HG02610 (cell line): ENCODE measurements around the gene AQP1.

Experiments
- ATAC-seq: cut with Tn5 transposase; IDR thresholded peaks from one replicate; pipeline ENCODE4 v1.9.1; 2021; ENCODE audit warnings: mild to moderate bottlenecking, moderate library complexity; ENCODE audit not compliant: unreplicated experiment

The AQP1 gene

GRCh38 chr7:30911561-30911969 is at the start of gene AQP1:
TSS of gene AQP1 (plus strand) at chr7:30911853. CDS start at chr7:30911910, 57 bp downstream.
- ATAC-seq = no peak

- ATAC-seq = no peak
These were observed 48.5 kb upstream of the AQP1 start for GRCh38 chr7:30862995-30863705.

DNA sequence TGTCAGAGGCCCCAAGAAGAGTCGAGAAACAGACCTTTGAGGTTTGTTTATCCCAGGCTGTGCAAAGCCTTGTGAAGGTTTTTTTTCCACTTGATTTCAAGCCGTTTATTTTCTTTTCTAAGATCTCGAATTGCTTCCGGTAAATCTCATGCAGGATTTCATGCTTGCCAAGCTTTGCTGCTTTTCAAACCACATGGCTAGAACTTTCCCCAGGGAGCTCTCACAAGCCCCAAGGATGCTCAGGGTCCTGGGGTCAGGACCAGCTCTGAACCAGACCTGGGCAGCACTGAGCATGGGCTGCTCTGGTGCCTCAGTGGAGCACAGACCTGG is 48.0 kb upstream of the AQP1 start:
- ATAC-seq = no peak

DNA sequence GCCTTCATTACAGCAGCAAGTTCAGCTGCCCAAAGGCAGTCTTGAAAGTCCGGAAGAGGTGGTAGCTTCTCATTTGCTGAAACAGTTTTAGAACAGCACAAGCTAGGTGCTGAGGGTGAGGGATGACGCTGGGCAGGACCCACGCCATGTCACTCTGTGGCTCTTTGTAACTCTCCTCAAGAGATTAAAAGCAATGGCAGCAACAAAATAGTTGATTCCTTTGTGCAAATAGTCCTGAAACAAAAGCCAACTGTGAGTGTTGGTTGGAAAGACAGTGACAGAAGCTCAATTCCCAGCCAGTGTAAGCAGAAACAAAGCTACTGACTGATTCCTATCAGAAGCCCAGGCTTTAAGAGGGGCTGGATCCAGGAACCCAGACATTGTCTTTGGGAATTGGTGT is 47.6 kb upstream of the AQP1 start:
- no peak for ATAC-seq

DNA sequence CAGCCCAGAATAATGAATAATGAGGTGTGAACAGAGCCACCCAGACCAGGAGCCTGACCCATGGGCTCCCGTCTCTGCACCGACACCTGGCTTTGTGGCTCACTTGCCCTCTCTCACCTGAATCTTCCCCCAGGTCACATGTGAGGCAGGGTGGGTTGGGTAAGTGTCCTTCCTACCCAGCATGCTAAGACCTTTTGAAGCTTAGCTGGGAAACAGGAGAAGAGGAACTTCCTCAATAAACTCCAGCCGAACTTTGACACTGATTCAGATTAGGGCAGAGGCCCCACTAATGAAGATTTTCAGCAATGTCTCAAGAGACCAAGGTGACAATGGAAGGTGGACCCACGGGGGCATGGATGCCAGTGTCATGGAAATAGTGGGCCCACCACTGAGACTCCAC is 46.6 kb upstream of the AQP1 start:
- no peak for ATAC-seq

DNA sequence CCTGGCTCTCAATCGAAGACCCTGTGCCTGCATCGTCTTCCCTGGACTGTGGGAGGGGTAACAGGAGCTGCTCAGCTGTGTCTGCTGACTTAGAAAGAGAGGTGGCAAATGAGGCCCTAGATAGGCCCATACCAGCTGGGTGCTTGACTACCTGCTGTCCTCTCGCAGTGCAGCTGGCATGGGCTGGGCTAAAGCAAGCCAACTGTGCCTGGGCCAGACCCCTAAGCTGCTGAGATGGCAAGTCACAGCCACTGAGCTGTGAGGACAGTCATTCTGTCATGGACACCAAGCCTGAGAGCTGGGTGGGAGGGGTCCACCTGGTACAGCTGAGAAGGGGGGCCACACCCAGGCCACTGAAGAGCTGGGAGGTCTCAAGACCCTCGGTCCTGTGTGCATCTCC is 45.8 kb upstream of the AQP1 start:
- ATAC-seq = no peak

GRCh38 chr7:30866939-30867338 is 44.7 kb upstream of the AQP1 start:
- no peak for ATAC-seq

- no peak for ATAC-seq
These were observed 44.2 kb upstream of the AQP1 start for GRCh38 chr7:30867483-30867882.

DNA sequence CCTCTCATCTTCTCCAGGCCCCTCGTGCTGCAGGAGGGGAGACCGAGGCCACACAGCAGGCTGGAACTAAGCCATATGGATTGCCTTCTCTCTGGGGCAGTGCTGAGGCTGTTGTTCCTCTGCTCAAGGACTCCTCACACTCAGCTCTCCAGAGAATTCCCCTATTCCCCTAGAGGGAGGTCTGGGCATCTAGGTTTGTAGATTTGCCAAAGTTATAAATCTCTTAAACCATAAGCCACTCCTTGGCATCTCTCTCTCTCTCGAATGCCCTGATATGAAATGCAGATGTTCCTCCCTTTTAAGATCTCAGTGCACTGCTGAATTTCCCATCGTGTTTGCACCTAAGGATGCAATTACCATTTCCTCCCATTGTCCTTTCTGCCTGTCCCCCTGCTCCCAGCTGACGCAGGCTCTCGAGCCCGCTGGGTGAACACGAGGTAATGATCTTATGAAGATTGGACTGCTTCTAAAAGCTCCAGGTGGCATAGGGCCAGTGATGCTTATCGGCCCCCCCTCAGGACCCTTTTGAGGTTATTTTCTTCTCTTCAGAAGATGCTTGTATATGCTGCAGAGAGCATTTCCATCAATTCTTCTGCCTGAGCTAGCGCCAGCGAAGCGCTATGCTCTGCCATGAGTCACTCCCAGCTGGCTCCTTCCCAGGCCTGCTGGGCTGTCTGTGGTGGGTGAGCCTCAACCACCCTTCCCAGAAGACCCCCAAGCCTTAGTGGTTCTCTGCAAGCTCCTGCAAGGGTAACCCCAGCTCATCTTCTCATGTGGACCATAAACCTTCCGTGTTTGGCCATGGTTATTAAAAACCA is 41.6 kb upstream of the AQP1 start:
- no peak for ATAC-seq

- no peak for ATAC-seq
These were observed 40.7 kb upstream of the AQP1 start for GRCh38 chr7:30870821-30871518.

GRCh38 chr7:30871655-30872054 is 40.0 kb upstream of the AQP1 start:
- ATAC-seq = no peak

- no peak for ATAC-seq
These were observed 38.4 kb upstream of the AQP1 start for GRCh38 chr7:30873207-30873606.

- no peak for ATAC-seq
These were observed 38.0 kb upstream of the AQP1 start for GRCh38 chr7:30873656-30874055.

GRCh38 chr7:30874656-30875302 is 36.9 kb upstream of the AQP1 start:
- no peak for ATAC-seq

GRCh38 chr7:30877015-30877769 is 34.5 kb upstream of the AQP1 start:
- ATAC-seq = no peak

DNA sequence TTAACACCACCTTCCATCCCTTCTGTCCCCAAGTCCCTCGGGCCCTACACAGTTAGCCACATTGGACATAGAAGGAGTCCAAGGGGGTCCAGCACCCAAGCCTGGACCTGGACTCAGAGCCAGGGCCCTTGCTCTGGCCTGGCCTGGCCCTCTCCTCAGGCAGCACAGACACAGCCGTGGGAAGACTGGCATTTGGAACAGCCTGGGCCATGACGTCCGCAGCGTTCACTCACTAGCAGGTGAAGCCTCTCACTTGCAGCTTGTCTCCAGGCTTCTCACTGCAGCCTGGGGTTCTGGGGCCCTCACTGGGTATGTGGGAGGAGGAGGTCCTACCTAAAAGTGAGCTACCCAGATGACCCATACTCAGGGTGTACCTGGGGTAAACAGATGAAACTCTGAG is 33.7 kb upstream of the AQP1 start:
- no peak for ATAC-seq

DNA sequence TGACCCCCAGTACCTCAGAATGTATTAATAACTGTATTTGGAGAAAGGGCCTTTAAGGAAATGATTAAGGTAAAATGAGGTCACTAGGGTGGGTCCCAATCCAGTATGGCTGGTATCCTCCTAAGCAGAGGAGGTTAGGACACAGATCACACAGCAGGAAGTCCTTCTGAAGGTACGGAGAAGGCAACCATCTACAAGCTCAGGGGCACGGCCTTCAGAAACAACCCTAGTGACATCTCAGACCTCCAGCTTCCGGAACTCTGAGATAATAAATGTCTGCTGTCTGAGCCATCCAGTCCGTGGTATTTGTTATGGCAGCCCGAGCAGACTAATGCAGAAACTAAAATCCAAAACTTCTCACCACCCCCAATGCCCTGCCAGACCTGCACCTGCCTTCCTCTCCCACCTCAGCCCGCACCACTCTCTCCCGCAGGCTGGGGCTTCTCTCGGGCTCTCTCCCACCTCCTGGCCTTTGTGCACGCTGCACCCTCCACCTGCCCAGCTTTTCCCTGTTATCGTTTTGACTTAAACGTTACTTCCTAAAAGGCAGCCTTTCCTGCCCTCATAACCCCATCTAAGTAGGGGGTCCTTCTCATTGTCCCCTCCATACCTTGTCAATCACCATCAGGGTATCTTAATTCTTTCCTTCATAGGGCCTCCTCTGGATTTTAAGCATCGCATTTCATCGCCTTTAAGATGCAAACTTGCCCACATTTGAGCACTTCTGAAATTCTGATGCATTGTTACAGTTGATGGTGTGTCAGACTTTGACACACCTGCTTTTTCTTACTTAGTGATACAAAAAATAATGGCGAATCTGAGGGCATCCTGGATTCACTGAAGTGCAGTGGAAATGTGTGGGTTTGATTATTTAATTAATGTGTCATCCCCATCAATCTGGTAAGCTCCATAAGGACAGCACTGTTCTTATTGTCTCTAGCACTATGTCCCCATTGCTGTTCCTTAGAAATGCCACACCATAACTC is 32.2 kb upstream of the AQP1 start:
- no peak for ATAC-seq

DNA sequence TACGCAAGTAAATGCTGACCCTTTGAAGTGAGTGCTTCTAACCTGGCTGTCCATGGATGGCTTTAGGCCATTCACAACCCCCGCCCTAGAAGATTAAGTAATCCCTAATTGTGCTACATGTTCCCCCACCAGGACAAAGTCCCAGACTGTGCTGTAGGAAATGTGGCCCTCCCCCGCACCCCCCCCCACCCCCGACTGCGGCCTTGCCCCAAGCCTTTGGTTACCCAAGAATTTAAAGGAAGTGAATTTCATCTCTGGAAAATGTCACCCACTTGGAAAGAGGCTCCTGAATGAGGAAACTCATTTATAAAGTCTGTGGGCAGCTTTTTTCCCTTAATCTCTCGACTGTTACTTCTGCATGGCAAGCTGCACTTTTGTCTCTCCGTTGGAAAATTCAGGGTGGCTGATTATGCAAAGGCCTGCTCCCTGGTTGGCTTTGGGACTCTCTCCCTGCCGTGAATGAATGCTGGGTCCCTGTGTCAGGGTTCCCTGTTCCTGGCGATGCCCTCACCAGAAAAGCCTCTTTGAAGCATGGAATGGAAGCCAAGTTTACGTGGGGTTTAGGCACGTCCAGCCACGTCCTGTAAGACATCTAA is 31.4 kb upstream of the AQP1 start:
- no peak for ATAC-seq

DNA sequence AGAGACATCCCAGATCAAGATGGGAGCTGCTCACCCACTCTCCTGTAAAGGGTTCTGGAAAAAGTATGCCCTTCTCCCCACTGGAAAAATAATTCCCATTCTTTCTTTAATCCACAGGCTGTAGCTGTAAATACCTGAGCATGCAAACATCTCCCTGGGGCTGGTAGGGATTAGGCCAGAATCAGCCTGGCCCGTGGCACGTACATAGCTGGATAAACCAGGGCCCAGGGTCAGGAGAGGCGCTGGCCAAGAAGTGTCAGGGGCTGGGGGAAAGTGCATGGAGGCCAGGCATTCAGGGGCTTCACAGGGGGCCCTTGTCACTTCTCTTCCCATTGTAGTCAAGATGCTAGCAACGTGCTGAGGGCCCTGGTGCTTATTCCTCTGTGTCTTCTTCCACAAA is 30.7 kb upstream of the AQP1 start:
- no peak for ATAC-seq
